ENCODE data around the gene TNFSF13B. TPM values are rescaled to one million over a fixed set of nuclear protein-coding genes. Genes with fewer than 3 reads are reported as not detected.

Gene TNFSF13B
- total RNA-seq, 2 donors from 2014 or later: 0.35 to 1.5 TPM

- Histone ChIP-seq H3K36me3 (ENCODE audit: control insufficient read depth, insufficient read depth, low read length) (no peaks in the 10 kb centered on the region), H3K9me3 (ENCODE audit: control insufficient read depth, low read length) (no peaks in the 10 kb centered on the region), H3K4me1 (ENCODE audit: control insufficient read depth, insufficient read depth, low read length) (no peaks in the 10 kb centered on the region), H3K4me3 (ENCODE audit: low read length) (no peak overlapping the region), H3K27ac (ENCODE audit: low read depth, low read length) (no peak overlapping the region), H3K27me3 (ENCODE audit: control insufficient read depth, insufficient read depth, low read length, poor library complexity, severe bottlenecking) (no peaks in the 10 kb centered on the region), H3K9ac (ENCODE audit: extremely low read depth, low read length, poor library complexity, severe bottlenecking) (no peak overlapping the region)
- no peak overlapping the region for H3K27ac Mint-ChIP-seq
- peak; percentile 67 for DNase-seq
- peak; percentile 55 for TF ChIP-seq CTCF (conservative IDR thresholded peaks at IDR 0.05)
- WGBS, 2 experiments (ENCODE audit: insufficient coverage in 1 of 2, insufficient read length in 1 of 2): 92 to 100% methylated on average over 6 to 10 of the region's 10 CpGs
- H3K9me3 Mint-ChIP-seq: no peaks in the 10 kb centered on the region
- no peaks in the 10 kb centered on the region for H3K36me3 Mint-ChIP-seq (ENCODE audit: low read depth)
- no peaks in the 10 kb centered on the region for H3K27me3 Mint-ChIP-seq (ENCODE audit: insufficient read depth)
- H3K4me3 Mint-ChIP-seq: no peak overlapping the region
- H3K4me1 Mint-ChIP-seq: peaks cover 18% of the 10 kb centered on the region
Measured at GRCh38 chr13:108345016-108345415, 75.5 kb downstream of the TNFSF13B start.

- H3K4me1 Mint-ChIP-seq: peaks cover 18% of the 10 kb centered on the region
- H3K9ac ChIP-seq (ENCODE audit: extremely low read depth, low read length, poor library complexity, severe bottlenecking): no peak overlapping the region
- no peaks in the 10 kb centered on the region for H3K4me1 ChIP-seq (ENCODE audit: control insufficient read depth, insufficient read depth, low read length)
- peak; percentile 63 for DNase-seq
- no peak overlapping the region for H3K27ac Mint-ChIP-seq
- H3K4me3 ChIP-seq (ENCODE audit: low read length): no peak overlapping the region
- no peaks in the 10 kb centered on the region for H3K36me3 ChIP-seq (ENCODE audit: control insufficient read depth, insufficient read depth, low read length)
- no peaks in the 10 kb centered on the region for H3K27me3 ChIP-seq (ENCODE audit: control insufficient read depth, insufficient read depth, low read length, poor library complexity, severe bottlenecking)
- no peak for TF ChIP-seq CTCF (conservative IDR thresholded peaks at IDR 0.05)
- no peak overlapping the region for H3K4me3 Mint-ChIP-seq
- H3K9me3 Mint-ChIP-seq: no peaks in the 10 kb centered on the region
- no peaks in the 10 kb centered on the region for H3K27me3 Mint-ChIP-seq (ENCODE audit: insufficient read depth)
- H3K9me3 ChIP-seq (ENCODE audit: control insufficient read depth, low read length): no peaks in the 10 kb centered on the region
- H3K36me3 Mint-ChIP-seq (ENCODE audit: low read depth): no peaks in the 10 kb centered on the region
- no peak overlapping the region for H3K27ac ChIP-seq (ENCODE audit: low read depth, low read length)
- WGBS, 2 experiments (ENCODE audit: insufficient coverage in 1 of 2, insufficient read length in 1 of 2): 44 to 51% methylated on average over 3 to 8 of the region's 8 CpGs
Measured at GRCh38 chr13:108346376-108346775, 76.9 kb downstream of the TNFSF13B start.

GRCh38 chr13:108349269-108349668, 79.8 kb downstream of the TNFSF13B start:
- no peak overlapping the region for H3K9ac ChIP-seq (ENCODE audit: extremely low read depth, low read length, poor library complexity, severe bottlenecking)
- no peaks in the 10 kb centered on the region for H3K27me3 Mint-ChIP-seq (ENCODE audit: insufficient read depth)
- no peaks in the 10 kb centered on the region for H3K9me3 ChIP-seq (ENCODE audit: control insufficient read depth, low read length)
- no peak overlapping the region for H3K27ac ChIP-seq (ENCODE audit: low read depth, low read length)
- no peak overlapping the region for H3K27ac Mint-ChIP-seq
- peaks cover 13% of the 10 kb centered on the region for H3K4me1 Mint-ChIP-seq
- DNase-seq: no peak
- H3K36me3 ChIP-seq (ENCODE audit: control insufficient read depth, insufficient read depth, low read length): no peaks in the 10 kb centered on the region
- H3K4me3 Mint-ChIP-seq: no peak overlapping the region
- no peak overlapping the region for H3K4me3 ChIP-seq (ENCODE audit: low read length)
- WGBS, 2 experiments (ENCODE audit: insufficient coverage in 1 of 2, insufficient read length in 1 of 2): 80% methylated on average over 1 of the region's 1 CpG; no CpG with 5 or more reads in 1 of the 2 experiments
- H3K27me3 ChIP-seq (ENCODE audit: control insufficient read depth, insufficient read depth, low read length, poor library complexity, severe bottlenecking): no peaks in the 10 kb centered on the region
- H3K4me1 ChIP-seq (ENCODE audit: control insufficient read depth, insufficient read depth, low read length): no peaks in the 10 kb centered on the region
- TF ChIP-seq CTCF (conservative IDR thresholded peaks at IDR 0.05): no peak
- no peaks in the 10 kb centered on the region for H3K9me3 Mint-ChIP-seq
- no peaks in the 10 kb centered on the region for H3K36me3 Mint-ChIP-seq (ENCODE audit: low read depth)

Measured in endodermal cell (in vitro differentiated cells).